Vagina (tissue), 2 donors: Measurements from ENCODE around the gene C11orf58.

Source experiments
- POLR2A ChIP-seq, 2 donors: fragments of 450-650 bp; IDR thresholded peaks; one replicate each; pipeline ENCODE4 v1.6.1; 2017; ENCODE audit warnings: antibody characterized with exemption in 2 of 2, mild to moderate bottlenecking in 2 of 2, moderate library complexity in 2 of 2
- POLR2AphosphoS5 ChIP-seq, 2 donors: sonication (generic); formaldehyde crosslinking; IDR thresholded peaks; one replicate each; pipeline ENCODE4 v1.9.0; 2017; ENCODE audit warnings: antibody characterized with exemption in 2 of 2, mild to moderate bottlenecking in 2 of 2, low read depth in 1 of 2; ENCODE audit not compliant: insufficient read depth in 1 of 2
- TF ChIP-seq, protein P1 (sequence below), 3 experiments: fragments of 450-650 bp in 2 of 3; fragments of 200-600 bp in 1 of 3; sonication (generic) in 1 of 3; IDR thresholded peaks; one replicate each; pipeline ENCODE4 v1.5.1; 2017 to 2019; ENCODE audit warnings: antibody characterized with exemption in 3 of 3, mild to moderate bottlenecking in 2 of 3, moderate library complexity in 2 of 3

DNA sequence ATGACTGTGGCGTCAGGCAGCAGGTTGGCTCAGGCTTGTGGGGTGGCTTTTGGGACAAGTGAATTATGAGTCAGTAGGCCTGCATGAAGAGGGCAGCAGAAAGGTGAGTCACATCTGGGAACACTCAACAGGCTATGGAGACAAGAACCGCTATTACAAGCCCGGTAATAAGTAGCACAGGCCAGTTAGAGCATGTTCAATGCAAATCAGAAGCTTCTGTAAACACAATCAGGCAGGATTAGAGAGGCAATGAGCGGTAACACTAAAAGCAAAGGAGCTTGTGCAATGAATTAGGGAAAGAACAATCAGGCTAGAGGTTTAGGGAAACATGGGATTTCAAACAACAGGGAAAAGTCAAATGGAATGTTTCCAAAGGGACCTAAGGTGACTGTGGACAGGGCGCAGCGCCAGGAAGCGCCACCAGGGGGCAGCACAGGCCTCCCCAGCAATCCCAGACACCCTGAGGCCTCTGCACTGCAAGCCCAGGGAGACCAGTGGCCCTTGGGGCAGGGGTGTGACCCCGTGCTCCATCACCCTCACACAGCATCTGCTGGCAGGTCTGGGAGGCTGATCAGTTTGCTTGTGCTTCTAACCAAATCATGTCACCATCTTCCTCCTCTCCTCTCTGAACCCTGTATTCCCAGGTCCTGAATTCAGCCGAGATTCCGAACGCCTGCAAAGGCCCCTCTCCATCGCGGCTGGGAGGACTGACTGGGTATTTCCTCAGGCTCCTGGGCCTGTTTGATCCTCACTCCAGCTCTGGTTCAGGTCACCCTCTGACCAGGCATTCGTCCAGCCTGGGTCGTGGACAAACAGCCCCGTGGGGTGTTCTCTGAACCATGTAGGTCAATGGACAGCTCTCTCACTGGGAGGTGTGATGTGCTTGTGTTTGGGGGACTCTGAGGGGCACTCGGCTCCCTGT, 50.0 kb downstream of the C11orf58 start:
- TF ChIP-seq, protein P1, sequence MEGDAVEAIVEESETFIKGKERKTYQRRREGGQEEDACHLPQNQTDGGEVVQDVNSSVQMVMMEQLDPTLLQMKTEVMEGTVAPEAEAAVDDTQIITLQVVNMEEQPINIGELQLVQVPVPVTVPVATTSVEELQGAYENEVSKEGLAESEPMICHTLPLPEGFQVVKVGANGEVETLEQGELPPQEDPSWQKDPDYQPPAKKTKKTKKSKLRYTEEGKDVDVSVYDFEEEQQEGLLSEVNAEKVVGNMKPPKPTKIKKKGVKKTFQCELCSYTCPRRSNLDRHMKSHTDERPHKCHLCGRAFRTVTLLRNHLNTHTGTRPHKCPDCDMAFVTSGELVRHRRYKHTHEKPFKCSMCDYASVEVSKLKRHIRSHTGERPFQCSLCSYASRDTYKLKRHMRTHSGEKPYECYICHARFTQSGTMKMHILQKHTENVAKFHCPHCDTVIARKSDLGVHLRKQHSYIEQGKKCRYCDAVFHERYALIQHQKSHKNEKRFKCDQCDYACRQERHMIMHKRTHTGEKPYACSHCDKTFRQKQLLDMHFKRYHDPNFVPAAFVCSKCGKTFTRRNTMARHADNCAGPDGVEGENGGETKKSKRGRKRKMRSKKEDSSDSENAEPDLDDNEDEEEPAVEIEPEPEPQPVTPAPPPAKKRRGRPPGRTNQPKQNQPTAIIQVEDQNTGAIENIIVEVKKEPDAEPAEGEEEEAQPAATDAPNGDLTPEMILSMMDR (IDR thresholded peaks at IDR 0.05): peak; percentile 47 to 82 (median 58)
- no peak for TF ChIP-seq POLR2A (IDR thresholded peaks at IDR 0.05)
- peak in 1 of 2 donors; percentile 74 for TF ChIP-seq POLR2AphosphoS5 (IDR thresholded peaks at IDR 0.05; ENCODE audit: insufficient read depth in 1 of 2, low read depth in 1 of 2)
